Osteoblast (primary cell): ENCODE measurements around the gene CCDC88B. TPM values are rescaled to one million over a fixed set of nuclear protein-coding genes. Genes with fewer than 3 reads are reported as not detected.

Experiments used
- DNase-seq: peaks from one replicate; pipeline ENCODE4 v3.0.0; 2011; ENCODE audit warnings: low spot score, mixed read lengths; ENCODE audit not compliant: insufficient read length; ENCODE audit errors: missing footprints
- H2AFZ ChIP-seq: 2 replicates; pipeline ENCODE4 v1.6.0; 2011; ENCODE audit warnings: mild to moderate bottlenecking, low read length
- H3K27ac ChIP-seq: 2 replicates; pipeline ENCODE4 v1.5.1; 2011; ENCODE audit warnings: mild to moderate bottlenecking, low read depth, low read length, moderate library complexity
- H3K27me3 ChIP-seq: 2 replicates; pipeline ENCODE4 v1.6.0; 2012; ENCODE audit warnings: mild to moderate bottlenecking, control low read depth, inconsistent platforms, low read length, moderate library complexity; ENCODE audit not compliant: insufficient read depth
- H3K36me3 ChIP-seq: 2 replicates; pipeline ENCODE4 v1.5.1; 2011; ENCODE audit warnings: mild to moderate bottlenecking, low read length, control low read depth, moderate library complexity; ENCODE audit not compliant: insufficient read depth
- H3K4me1 ChIP-seq: 2 replicates; pipeline ENCODE4 v1.5.1; 2011; ENCODE audit warnings: mild to moderate bottlenecking, low read length, control low read depth, moderate library complexity; ENCODE audit not compliant: insufficient read depth
- H3K4me2 ChIP-seq: 2 replicates; pipeline ENCODE4 v1.6.0; 2011; ENCODE audit warnings: mild to moderate bottlenecking, low read length; ENCODE audit not compliant: insufficient read depth
- H3K4me3 ChIP-seq: fragments of 200-600 bp; sonication (generic); 3 replicates; pipeline ENCODE4 v1.5.1; 2012; ENCODE audit warnings: mild to moderate bottlenecking, low read length, inconsistent platforms; ENCODE audit not compliant: insufficient read depth
- H3K79me2 ChIP-seq: 2 replicates; pipeline ENCODE4 v1.6.0; 2012; ENCODE audit warnings: mild to moderate bottlenecking, low read length, control low read depth, inconsistent platforms; ENCODE audit not compliant: insufficient read depth
- H3K9me3 ChIP-seq: 2 replicates; pipeline ENCODE4 v1.5.1; 2011; ENCODE audit warnings: low read depth, low read length, control low read depth
- H4K20me1 ChIP-seq: 2 replicates; pipeline ENCODE4 v1.6.0; 2012; ENCODE audit warnings: mild to moderate bottlenecking, low read length, control low read depth; ENCODE audit not compliant: insufficient read depth
- total RNA-seq: library from RNA; depleted of rRNA; stranded (reverse); fragments of >200 nt; gene quantifications from 2 replicates; pipeline ENCODE4 v1.2.3, GENCODE V29; 2012
- TF ChIP-seq, protein P1 (sequence below): IDR thresholded peaks from 2 replicates; pipeline ENCODE4 v1.5.1; 2011; ENCODE audit warnings: mild to moderate bottlenecking, low read depth, low read length, moderate library complexity; ENCODE audit errors: extremely low read depth

Gene CCDC88B
- total RNA-seq, 1 donor: 1.4 TPM

DNA sequence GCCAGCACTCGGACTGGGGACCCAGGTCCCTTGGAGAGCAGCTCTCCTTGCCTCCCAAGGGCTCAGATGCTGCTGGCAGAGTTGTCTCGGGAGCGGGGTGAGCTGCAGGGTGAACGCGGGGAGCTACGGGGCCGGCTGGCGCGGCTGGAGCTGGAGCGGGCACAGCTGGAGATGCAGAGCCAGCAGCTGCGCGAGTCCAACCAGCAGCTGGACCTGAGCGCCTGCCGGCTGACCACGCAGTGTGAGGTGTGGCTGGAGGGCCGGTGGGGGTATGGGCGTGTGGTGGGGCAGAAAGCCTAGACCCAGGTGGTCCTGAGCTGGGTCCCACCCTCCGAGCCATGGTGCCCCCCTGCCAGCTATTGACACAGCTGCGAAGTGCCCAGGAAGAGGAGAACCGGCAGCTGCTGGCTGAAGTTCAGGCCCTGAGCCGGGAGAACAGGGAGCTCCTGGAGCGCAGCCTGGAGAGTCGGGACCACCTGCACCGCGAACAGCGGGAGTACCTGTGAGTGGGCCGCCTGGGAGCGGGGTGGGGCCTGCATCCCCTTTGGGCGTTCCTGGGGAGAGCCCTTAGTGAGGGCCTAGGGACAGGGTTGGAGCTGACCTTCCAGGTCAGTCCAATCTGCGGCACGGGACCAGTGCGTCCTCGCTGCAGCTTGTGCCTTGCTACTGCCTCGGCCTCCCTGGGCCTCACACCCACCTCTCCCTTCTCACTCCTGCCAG is 13.2 kb downstream of the CCDC88B start:
- Histone ChIP-seq H3K4me1 (peaks cover 11% of the 10 kb centered on the region), H3K27ac (no peak overlapping the region), H3K36me3 (no peaks in the 10 kb centered on the region), H3K79me2 (peaks cover under 1% of the 10 kb centered on the region), H2AFZ (no peak overlapping the region), H3K4me3 (no peak overlapping the region), H3K27me3 (no peaks in the 10 kb centered on the region), H3K4me2 (no peak overlapping the region), H4K20me1 (no peaks in the 10 kb centered on the region), H3K9me3 (no peaks in the 10 kb centered on the region)
- DNase-seq: no peak
- TF ChIP-seq, protein P1, sequence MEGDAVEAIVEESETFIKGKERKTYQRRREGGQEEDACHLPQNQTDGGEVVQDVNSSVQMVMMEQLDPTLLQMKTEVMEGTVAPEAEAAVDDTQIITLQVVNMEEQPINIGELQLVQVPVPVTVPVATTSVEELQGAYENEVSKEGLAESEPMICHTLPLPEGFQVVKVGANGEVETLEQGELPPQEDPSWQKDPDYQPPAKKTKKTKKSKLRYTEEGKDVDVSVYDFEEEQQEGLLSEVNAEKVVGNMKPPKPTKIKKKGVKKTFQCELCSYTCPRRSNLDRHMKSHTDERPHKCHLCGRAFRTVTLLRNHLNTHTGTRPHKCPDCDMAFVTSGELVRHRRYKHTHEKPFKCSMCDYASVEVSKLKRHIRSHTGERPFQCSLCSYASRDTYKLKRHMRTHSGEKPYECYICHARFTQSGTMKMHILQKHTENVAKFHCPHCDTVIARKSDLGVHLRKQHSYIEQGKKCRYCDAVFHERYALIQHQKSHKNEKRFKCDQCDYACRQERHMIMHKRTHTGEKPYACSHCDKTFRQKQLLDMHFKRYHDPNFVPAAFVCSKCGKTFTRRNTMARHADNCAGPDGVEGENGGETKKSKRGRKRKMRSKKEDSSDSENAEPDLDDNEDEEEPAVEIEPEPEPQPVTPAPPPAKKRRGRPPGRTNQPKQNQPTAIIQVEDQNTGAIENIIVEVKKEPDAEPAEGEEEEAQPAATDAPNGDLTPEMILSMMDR: no peak

- H3K27me3 ChIP-seq: no peaks in the 10 kb centered on the region
- no peaks in the 10 kb centered on the region for H4K20me1 ChIP-seq
- no peak overlapping the region for H3K4me3 ChIP-seq
- DNase-seq: no peak
- no peak overlapping the region for H3K4me2 ChIP-seq
- no peaks in the 10 kb centered on the region for H3K9me3 ChIP-seq
- no peak overlapping the region for H2AFZ ChIP-seq
- peaks cover 3% of the 10 kb centered on the region for H3K79me2 ChIP-seq
- H3K36me3 ChIP-seq: no peaks in the 10 kb centered on the region
- H3K4me1 ChIP-seq: peaks cover 17% of the 10 kb centered on the region
- TF ChIP-seq, protein P1: no peak
- no peak overlapping the region for H3K27ac ChIP-seq
Measured at GRCh38 chr11:64353715-64354506, 13.9 kb downstream of the CCDC88B start.

- no peaks in the 10 kb centered on the region for H3K36me3 ChIP-seq
- TF ChIP-seq, protein P1: peak; percentile 81
- peak overlapping the region; percentile 83 for H3K4me2 ChIP-seq
- H3K4me1 ChIP-seq: peaks cover 27% of the 10 kb centered on the region
- peak; percentile 100 for DNase-seq
- H4K20me1 ChIP-seq: peaks cover 5% of the 10 kb centered on the region
- peak overlapping the region; percentile 67 for H3K4me3 ChIP-seq
- peak overlapping the region; percentile 27 for H3K27ac ChIP-seq
- H3K79me2 ChIP-seq: peaks cover 16% of the 10 kb centered on the region
- H2AFZ ChIP-seq: peak overlapping the region; percentile 96
- H3K27me3 ChIP-seq: no peaks in the 10 kb centered on the region
- no peaks in the 10 kb centered on the region for H3K9me3 ChIP-seq
Measured at GRCh38 chr11:64355078-64355940, 15.3 kb downstream of the CCDC88B start.
